ENCODE measurements around the gene ARR3.

The ARR3 gene

GRCh38 chrX:70268034-70268433 is at the start of gene ARR3:
TSS of gene ARR3 (plus strand) at chrX:70268334. CDS start at chrX:70269386, 1,052 bp downstream.
- TF ChIP-seq USF1 (IDR thresholded peaks at IDR 0.05), result no peak
- TF ChIP-seq ZBTB7A (IDR thresholded peaks at IDR 0.05; ENCODE audit: low read depth), result no peak
- TF ChIP-seq CEBPB (IDR thresholded peaks at IDR 0.05), result no peak
- TF ChIP-seq REST (IDR thresholded peaks at IDR 0.05; ENCODE audit: low read depth), result no peak

- TF ChIP-seq EP300 (IDR thresholded peaks at IDR 0.05; ENCODE audit: borderline replicate concordance) (no peak), YY1 (IDR thresholded peaks at IDR 0.05; ENCODE audit: low read depth) (no peak)
Measured at GRCh38 chrX:70219938-70220764, 48.0 kb upstream of the ARR3 start.

- TF ChIP-seq CEBPB (IDR thresholded peaks at IDR 0.05) (no peak), RAD21 (IDR thresholded peaks at IDR 0.05; ENCODE audit: low read depth) (no peak), ZBTB7A (IDR thresholded peaks at IDR 0.05; ENCODE audit: low read depth) (no peak), TAF1 (IDR thresholded peaks at IDR 0.05; ENCODE audit: low read depth) (no peak), CREB1 (IDR thresholded peaks at IDR 0.05; ENCODE audit: low read depth) (no peak), MAX (IDR thresholded peaks at IDR 0.05) (no peak), YY1 (IDR thresholded peaks at IDR 0.05; ENCODE audit: low read depth) (no peak), TEAD4 (IDR thresholded peaks at IDR 0.05) (no peak), REST (IDR thresholded peaks at IDR 0.05; ENCODE audit: low read depth) (no peak), USF1 (IDR thresholded peaks at IDR 0.05) (no peak), FOXM1 (IDR thresholded peaks at IDR 0.05; ENCODE audit: borderline replicate concordance, low read depth) (no peak), NFIC (IDR thresholded peaks at IDR 0.05) (no peak), EP300 (IDR thresholded peaks at IDR 0.05; ENCODE audit: borderline replicate concordance) (no peak), TCF12 (IDR thresholded peaks at IDR 0.05; ENCODE audit: low read depth) (no peak)
Measured at GRCh38 chrX:70226048-70226447, 42.1 kb upstream of the ARR3 start.

GRCh38 chrX:70226687-70227086 is 41.4 kb upstream of the ARR3 start:
- TF ChIP-seq TAF1 (IDR thresholded peaks at IDR 0.05; ENCODE audit: low read depth) (no peak), REST (IDR thresholded peaks at IDR 0.05; ENCODE audit: low read depth) (no peak), USF1 (IDR thresholded peaks at IDR 0.05) (no peak), EP300 (IDR thresholded peaks at IDR 0.05; ENCODE audit: borderline replicate concordance) (no peak), TEAD4 (IDR thresholded peaks at IDR 0.05) (no peak), EGR1 (IDR thresholded peaks at IDR 0.05) (no peak), FOXM1 (IDR thresholded peaks at IDR 0.05; ENCODE audit: borderline replicate concordance, low read depth) (no peak), RAD21 (IDR thresholded peaks at IDR 0.05; ENCODE audit: low read depth) (no peak), TCF12 (IDR thresholded peaks at IDR 0.05; ENCODE audit: low read depth) (no peak), CEBPB (IDR thresholded peaks at IDR 0.05) (no peak), YY1 (IDR thresholded peaks at IDR 0.05; ENCODE audit: low read depth) (no peak), CREB1 (IDR thresholded peaks at IDR 0.05; ENCODE audit: low read depth) (no peak), ZBTB7A (IDR thresholded peaks at IDR 0.05; ENCODE audit: low read depth) (no peak), NFIC (IDR thresholded peaks at IDR 0.05) (no peak)

Data from Ishikawa (cell line).